Osteoblast (primary cell): ENCODE measurements around the gene TULP1. TPM values are rescaled to one million over a fixed set of nuclear protein-coding genes. Genes with fewer than 3 reads are reported as not detected.

Experiments used
- DNase-seq: peaks from one replicate; pipeline ENCODE4 v3.0.0; 2011; ENCODE audit warnings: low spot score, mixed read lengths; ENCODE audit not compliant: insufficient read length; ENCODE audit errors: missing footprints
- H2AFZ ChIP-seq: 2 replicates; pipeline ENCODE4 v1.6.0; 2011; ENCODE audit warnings: mild to moderate bottlenecking, low read length
- H3K27ac ChIP-seq: 2 replicates; pipeline ENCODE4 v1.5.1; 2011; ENCODE audit warnings: mild to moderate bottlenecking, low read depth, low read length, moderate library complexity
- H3K27me3 ChIP-seq: 2 replicates; pipeline ENCODE4 v1.6.0; 2012; ENCODE audit warnings: mild to moderate bottlenecking, control low read depth, inconsistent platforms, low read length, moderate library complexity; ENCODE audit not compliant: insufficient read depth
- H3K36me3 ChIP-seq: 2 replicates; pipeline ENCODE4 v1.5.1; 2011; ENCODE audit warnings: mild to moderate bottlenecking, low read length, control low read depth, moderate library complexity; ENCODE audit not compliant: insufficient read depth
- H3K4me1 ChIP-seq: 2 replicates; pipeline ENCODE4 v1.5.1; 2011; ENCODE audit warnings: mild to moderate bottlenecking, low read length, control low read depth, moderate library complexity; ENCODE audit not compliant: insufficient read depth
- H3K4me2 ChIP-seq: 2 replicates; pipeline ENCODE4 v1.6.0; 2011; ENCODE audit warnings: mild to moderate bottlenecking, low read length; ENCODE audit not compliant: insufficient read depth
- H3K4me3 ChIP-seq: fragments of 200-600 bp; sonication (generic); 3 replicates; pipeline ENCODE4 v1.5.1; 2012; ENCODE audit warnings: mild to moderate bottlenecking, low read length, inconsistent platforms; ENCODE audit not compliant: insufficient read depth
- H3K79me2 ChIP-seq: 2 replicates; pipeline ENCODE4 v1.6.0; 2012; ENCODE audit warnings: mild to moderate bottlenecking, low read length, control low read depth, inconsistent platforms; ENCODE audit not compliant: insufficient read depth
- H3K9me3 ChIP-seq: 2 replicates; pipeline ENCODE4 v1.5.1; 2011; ENCODE audit warnings: low read depth, low read length, control low read depth
- H4K20me1 ChIP-seq: 2 replicates; pipeline ENCODE4 v1.6.0; 2012; ENCODE audit warnings: mild to moderate bottlenecking, low read length, control low read depth; ENCODE audit not compliant: insufficient read depth
- CTCF ChIP-seq: IDR thresholded peaks from 2 replicates; pipeline ENCODE4 v1.5.1; 2011; ENCODE audit warnings: mild to moderate bottlenecking, low read depth, low read length, moderate library complexity; ENCODE audit errors: extremely low read depth
- total RNA-seq: library from RNA; depleted of rRNA; stranded (reverse); fragments of >200 nt; gene quantifications from 2 replicates; pipeline ENCODE4 v1.2.3, GENCODE V29; 2012

TULP1 gene
- total RNA-seq, 1 donor: not detected

- peaks cover 25% of the 10 kb centered on the region for H4K20me1 ChIP-seq
- H3K36me3 ChIP-seq: no peaks in the 10 kb centered on the region
- DNase-seq: peak; percentile 82
- peaks cover 5% of the 10 kb centered on the region for H3K27me3 ChIP-seq
- no peak overlapping the region for H3K27ac ChIP-seq
- H3K79me2 ChIP-seq: peaks cover 28% of the 10 kb centered on the region
- no peak for TF ChIP-seq CTCF
- peaks cover 25% of the 10 kb centered on the region for H3K4me1 ChIP-seq
- no peaks in the 10 kb centered on the region for H3K9me3 ChIP-seq
- H3K4me3 ChIP-seq: peak overlapping the region; percentile 79
- H2AFZ ChIP-seq: no peak overlapping the region
- H3K4me2 ChIP-seq: peak overlapping the region; percentile 83
Measured at GRCh38 chr6:35498422-35499067, 14.2 kb downstream of the TULP1 start.

DNA sequence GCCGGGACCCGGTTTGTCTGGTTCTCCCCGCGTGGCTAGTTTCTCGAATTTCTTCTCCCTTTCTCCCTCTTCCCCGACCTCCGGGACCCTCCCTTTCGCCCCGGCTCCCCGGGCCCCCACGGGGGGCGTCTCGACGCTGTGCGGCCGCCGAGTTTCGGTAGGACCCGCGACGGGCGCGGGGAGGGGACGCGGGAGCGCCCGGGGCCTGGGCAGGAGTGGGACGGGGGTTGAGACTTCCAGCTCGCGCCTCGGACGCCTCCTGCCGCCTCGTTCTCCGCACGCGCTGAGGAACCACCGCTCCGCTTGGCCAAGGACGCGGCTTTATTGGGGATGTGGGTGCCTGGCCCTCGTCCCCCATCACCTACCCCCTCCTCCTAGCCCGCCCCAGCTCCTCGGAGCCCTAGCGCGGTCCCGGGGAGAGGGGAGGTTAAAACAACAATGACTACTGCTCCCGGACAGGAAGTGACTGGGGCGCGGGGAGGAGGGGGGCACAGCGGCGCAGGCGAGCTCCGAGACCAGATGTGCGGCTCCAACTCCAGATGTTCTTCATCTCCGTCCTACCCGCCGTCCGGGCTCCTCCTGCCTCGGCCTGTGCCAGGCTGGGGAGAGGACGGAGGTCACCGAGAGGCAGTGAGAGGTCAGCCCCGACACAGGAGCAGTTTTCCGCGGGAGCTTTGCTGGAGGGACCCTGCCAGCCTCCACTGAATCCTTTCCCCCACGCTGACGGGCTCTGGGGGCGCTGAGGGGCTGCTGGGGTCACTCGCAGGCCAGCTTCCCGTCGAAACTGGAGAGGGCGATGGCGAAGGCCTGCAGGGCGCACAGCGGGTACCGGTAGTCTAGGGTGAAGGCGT lies 14.9 kb downstream of the TULP1 start:
- Histone ChIP-seq H3K4me3 (peak overlapping the region; percentile 79), H4K20me1 (peaks cover 27% of the 10 kb centered on the region), H3K27ac (peak overlapping the region; percentile 60), H3K27me3 (no peaks in the 10 kb centered on the region), H2AFZ (peak overlapping the region; percentile 57), H3K36me3 (no peaks in the 10 kb centered on the region), H3K9me3 (no peaks in the 10 kb centered on the region), H3K4me1 (peaks cover 25% of the 10 kb centered on the region), H3K79me2 (peaks cover 35% of the 10 kb centered on the region), H3K4me2 (peak overlapping the region; percentile 83)
- DNase-seq: peak; percentile 95
- TF ChIP-seq CTCF: no peak

GRCh38 chr6:35496841-35497570 lies 15.7 kb downstream of the TULP1 start, which contains the start of gene TEAD3:
TSS of gene TEAD3 (minus strand) at chr6:35497079.
- Histone ChIP-seq H3K4me1 (peaks cover 25% of the 10 kb centered on the region), H3K4me3 (peak within 1 kb of the TSS; percentile 79), H3K9me3 (no peaks in the 10 kb centered on the region), H3K27ac (peak within 1 kb of the TSS; percentile 60), H3K36me3 (no peaks in the 10 kb centered on the region), H4K20me1 (peaks cover 27% of the 10 kb centered on the region), H2AFZ (peak within 1 kb of the TSS; percentile 59), H3K4me2 (peak within 1 kb of the TSS; percentile 88), H3K79me2 (peaks cover 43% of the 10 kb centered on the region), H3K27me3 (no peaks in the 10 kb centered on the region)
- no peak for TF ChIP-seq CTCF
- DNase-seq: peak; percentile 99
